CD4-positive, alpha-beta T cell treated with Interleukin-12 subunit alpha and Interleukin-12 subunit beta, for 1 hour (primary cell): ENCODE results near the gene ANAPC13.

Experiments
- DNase-seq: peaks from one replicate; pipeline ENCODE4 v3.0.0-alpha.2; 2020

ANAPC13 gene

GRCh38 chr3:134481166-134481565 is 4.6 kb downstream of the ANAPC13 start:
- no peak for DNase-seq

GRCh38 chr3:134480546-134480945 is 5.2 kb downstream of the ANAPC13 start:
- no peak for DNase-seq

GRCh38 chr3:134477938-134478337 is 7.8 kb downstream of the ANAPC13 start:
- DNase-seq, result no peak

- DNase-seq, result no peak
These were observed 8.8 kb downstream of the ANAPC13 start for GRCh38 chr3:134477002-134477401.

GRCh38 chr3:134476306-134476705 is 9.5 kb downstream of the ANAPC13 start:
- no peak for DNase-seq

- DNase-seq, result no peak
These were observed 10.8 kb downstream of the ANAPC13 start for GRCh38 chr3:134474956-134475355.

- peak; percentile 77 for DNase-seq
These were observed 11.8 kb downstream of the ANAPC13 start for GRCh38 chr3:134473868-134474546.

GRCh38 chr3:134472831-134473230 is 13.0 kb downstream of the ANAPC13 start:
- no peak for DNase-seq

- DNase-seq, result no peak
These were observed 14.1 kb downstream of the ANAPC13 start for GRCh38 chr3:134471521-134472193.

- DNase-seq, result no peak
These were observed 17.3 kb downstream of the ANAPC13 start for GRCh38 chr3:134468519-134468918.

GRCh38 chr3:134466331-134466730 is 19.5 kb downstream of the ANAPC13 start:
- no peak for DNase-seq

GRCh38 chr3:134464689-134465365 is 21.0 kb downstream of the ANAPC13 start:
- no peak for DNase-seq

- no peak for DNase-seq
These were observed 21.6 kb downstream of the ANAPC13 start for GRCh38 chr3:134464064-134464688.

- DNase-seq, result no peak
These were observed 22.1 kb downstream of the ANAPC13 start for GRCh38 chr3:134463676-134464063.

GRCh38 chr3:134462331-134462941 is 23.3 kb downstream of the ANAPC13 start:
- DNase-seq, result no peak

- no peak for DNase-seq
These were observed 24.8 kb downstream of the ANAPC13 start for GRCh38 chr3:134460965-134461364.

- DNase-seq, result no peak
These were observed 26.2 kb downstream of the ANAPC13 start for GRCh38 chr3:134459562-134459961.

- DNase-seq, result no peak
These were observed 27.3 kb downstream of the ANAPC13 start for GRCh38 chr3:134458406-134458945.

- DNase-seq, result no peak
These were observed 28.3 kb downstream of the ANAPC13 start for GRCh38 chr3:134457376-134458074.

- no peak for DNase-seq
These were observed 32.2 kb downstream of the ANAPC13 start for GRCh38 chr3:134453631-134454030.

- no peak for DNase-seq
These were observed 35.8 kb downstream of the ANAPC13 start for GRCh38 chr3:134449951-134450350.

GRCh38 chr3:134449277-134449676 is 36.5 kb downstream of the ANAPC13 start:
- peak; percentile 7 for DNase-seq
